Measurements from ENCODE around the gene IMMP2L. TPM values are rescaled to one million over a fixed set of nuclear protein-coding genes. Genes with fewer than 3 reads are reported as not detected.
"Not testable (repeated sequence)": the region's sequence is repeated elsewhere in the genome, so short reads cannot be mapped to it uniquely, and the experiment has no call there.

IMMP2L gene
- polyA plus RNA-seq, 1 donor, result 21.0 TPM

GRCh38 chr7:111075498-111075897 is 486.8 kb downstream of the IMMP2L start:
- Histone ChIP-seq H3K27ac (ENCODE audit: low read length) (no peak overlapping the region), H3K4me1 (ENCODE audit: control insufficient read depth, insufficient read depth, low read length) (peaks cover 9% of the 10 kb centered on the region), H3K27me3 (ENCODE audit: control insufficient read depth, insufficient read depth, low read length) (no peaks in the 10 kb centered on the region), H3K9me3 (ENCODE audit: control insufficient read depth, low read depth, low read length) (no peaks in the 10 kb centered on the region), H3K36me3 (ENCODE audit: control insufficient read depth, insufficient read depth, low read length) (no peaks in the 10 kb centered on the region), H3K4me3 (ENCODE audit: low read length) (no peak overlapping the region)
- WGBS (ENCODE audit: insufficient coverage, low lambda C conversion rate), result 88% methylated on average over 3 of the region's 5 CpGs
- no peak for DNase-seq

- no peaks in the 10 kb centered on the region for H3K27me3 ChIP-seq (ENCODE audit: control insufficient read depth, insufficient read depth, low read length)
- peaks cover 9% of the 10 kb centered on the region for H3K4me1 ChIP-seq (ENCODE audit: control insufficient read depth, insufficient read depth, low read length)
- no peak overlapping the region for H3K4me3 ChIP-seq (ENCODE audit: low read length)
- no peak overlapping the region for H3K27ac ChIP-seq (ENCODE audit: low read length)
- WGBS (ENCODE audit: insufficient coverage, low lambda C conversion rate), result 33% methylated on average over 2 of the region's 6 CpGs
- DNase-seq, result peak in 1 of 2 donors; percentile 9
- no peaks in the 10 kb centered on the region for H3K36me3 ChIP-seq (ENCODE audit: control insufficient read depth, insufficient read depth, low read length)
- no peaks in the 10 kb centered on the region for H3K9me3 ChIP-seq (ENCODE audit: control insufficient read depth, low read depth, low read length)
Measured at GRCh38 chr7:111074748-111075146, 487.5 kb downstream of the IMMP2L start.

GRCh38 chr7:111074071-111074747 is 488.1 kb downstream of the IMMP2L start:
- H3K27ac ChIP-seq (ENCODE audit: low read length), result no peak overlapping the region
- no peak overlapping the region for H3K4me3 ChIP-seq (ENCODE audit: low read length)
- no peak for DNase-seq
- H3K36me3 ChIP-seq (ENCODE audit: control insufficient read depth, insufficient read depth, low read length), result no peaks in the 10 kb centered on the region
- no peaks in the 10 kb centered on the region for H3K9me3 ChIP-seq (ENCODE audit: control insufficient read depth, low read depth, low read length)
- H3K27me3 ChIP-seq (ENCODE audit: control insufficient read depth, insufficient read depth, low read length), result no peaks in the 10 kb centered on the region
- H3K4me1 ChIP-seq (ENCODE audit: control insufficient read depth, insufficient read depth, low read length), result peaks cover 9% of the 10 kb centered on the region
- 89% methylated on average over 1 of the region's 3 CpGs for WGBS (ENCODE audit: insufficient coverage, low lambda C conversion rate)

GRCh38 chr7:111072658-111073057 is 489.6 kb downstream of the IMMP2L start:
- not testable (repeated sequence) for H3K27me3 ChIP-seq (ENCODE audit: control insufficient read depth, insufficient read depth, low read length); DNase-seq; H3K9me3 ChIP-seq (ENCODE audit: control insufficient read depth, low read depth, low read length); H3K4me3 ChIP-seq (ENCODE audit: low read length); H3K36me3 ChIP-seq (ENCODE audit: control insufficient read depth, insufficient read depth, low read length); H3K27ac ChIP-seq (ENCODE audit: low read length); H3K4me1 ChIP-seq (ENCODE audit: control insufficient read depth, insufficient read depth, low read length)
- WGBS (ENCODE audit: insufficient coverage, low lambda C conversion rate), result no CpG with 5 or more reads among the region's 9 CpGs

DNA sequence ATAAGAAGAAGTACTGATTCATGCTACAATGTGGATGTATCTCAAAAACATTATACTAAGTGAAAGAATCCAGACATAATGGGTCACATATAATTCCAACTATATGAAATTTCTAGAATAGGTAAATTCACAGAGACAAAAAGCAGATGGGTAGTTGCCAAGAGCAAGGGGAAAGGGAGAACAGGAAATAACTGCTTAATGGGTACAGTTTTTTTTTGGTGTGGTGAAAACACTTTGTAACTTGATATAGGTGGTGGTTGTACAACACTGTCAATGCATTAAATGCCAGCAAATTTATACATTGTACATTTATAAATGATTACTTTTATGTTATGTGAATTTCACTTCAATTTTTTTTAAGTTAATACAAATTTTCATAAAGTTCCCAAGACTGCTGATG is 490.7 kb downstream of the IMMP2L start:
- Histone ChIP-seq H3K36me3 (ENCODE audit: control insufficient read depth, insufficient read depth, low read length) (no peaks in the 10 kb centered on the region), H3K27ac (ENCODE audit: low read length) (no peak overlapping the region), H3K4me1 (ENCODE audit: control insufficient read depth, insufficient read depth, low read length) (peaks cover 9% of the 10 kb centered on the region), H3K4me3 (ENCODE audit: low read length) (no peak overlapping the region), H3K9me3 (ENCODE audit: control insufficient read depth, low read depth, low read length) (no peaks in the 10 kb centered on the region), H3K27me3 (ENCODE audit: control insufficient read depth, insufficient read depth, low read length) (no peaks in the 10 kb centered on the region)
- DNase-seq, result no peak

GRCh38 chr7:111068618-111069017 is 493.7 kb downstream of the IMMP2L start:
- 60% methylated on average over 1 of the region's 2 CpGs for WGBS (ENCODE audit: insufficient coverage, low lambda C conversion rate)
- Histone ChIP-seq H3K9me3 (ENCODE audit: control insufficient read depth, low read depth, low read length) (peaks cover 2% of the 10 kb centered on the region), H3K4me1 (ENCODE audit: control insufficient read depth, insufficient read depth, low read length) (peaks cover 4% of the 10 kb centered on the region), H3K4me3 (ENCODE audit: low read length) (no peak overlapping the region), H3K36me3 (ENCODE audit: control insufficient read depth, insufficient read depth, low read length) (no peaks in the 10 kb centered on the region), H3K27me3 (ENCODE audit: control insufficient read depth, insufficient read depth, low read length) (no peaks in the 10 kb centered on the region), H3K27ac (ENCODE audit: low read length) (no peak overlapping the region)
- DNase-seq, result no peak

DNA sequence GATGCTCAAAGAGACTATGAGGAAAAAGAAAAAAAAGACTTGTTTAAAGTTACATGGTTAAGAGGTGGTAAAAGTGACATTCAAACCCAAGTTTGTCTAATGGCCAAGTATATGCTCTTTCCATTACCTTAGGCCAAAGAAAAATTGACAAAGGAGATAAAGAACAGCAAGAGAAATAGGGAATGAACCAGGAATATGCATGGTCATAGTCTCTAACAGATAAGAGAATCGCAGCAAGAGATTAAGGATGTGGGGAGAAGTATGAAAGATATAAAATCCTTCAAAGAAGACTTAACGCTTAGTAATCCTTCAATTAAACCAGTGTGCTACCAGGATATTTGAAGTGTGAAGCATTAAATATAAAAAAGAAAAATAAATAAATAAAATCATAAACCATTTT is 494.6 kb downstream of the IMMP2L start:
- Histone ChIP-seq H3K27me3 (ENCODE audit: control insufficient read depth, insufficient read depth, low read length) (no peaks in the 10 kb centered on the region), H3K36me3 (ENCODE audit: control insufficient read depth, insufficient read depth, low read length) (no peaks in the 10 kb centered on the region), H3K27ac (ENCODE audit: low read length) (no peak overlapping the region), H3K4me1 (ENCODE audit: control insufficient read depth, insufficient read depth, low read length) (no peaks in the 10 kb centered on the region), H3K9me3 (ENCODE audit: control insufficient read depth, low read depth, low read length) (peaks cover 2% of the 10 kb centered on the region), H3K4me3 (ENCODE audit: low read length) (no peak overlapping the region)
- WGBS (ENCODE audit: insufficient coverage, low lambda C conversion rate), result 71% methylated on average over 2 of the region's 2 CpGs
- no peak for DNase-seq

GRCh38 chr7:111067251-111067650 is 495.0 kb downstream of the IMMP2L start:
- no peak for DNase-seq
- H3K27me3 ChIP-seq (ENCODE audit: control insufficient read depth, insufficient read depth, low read length), result no peaks in the 10 kb centered on the region
- peaks cover 2% of the 10 kb centered on the region for H3K9me3 ChIP-seq (ENCODE audit: control insufficient read depth, low read depth, low read length)
- H3K4me3 ChIP-seq (ENCODE audit: low read length), result no peak overlapping the region
- no CpG with 5 or more reads among the region's 4 CpGs for WGBS (ENCODE audit: insufficient coverage, low lambda C conversion rate)
- no peaks in the 10 kb centered on the region for H3K4me1 ChIP-seq (ENCODE audit: control insufficient read depth, insufficient read depth, low read length)
- no peaks in the 10 kb centered on the region for H3K36me3 ChIP-seq (ENCODE audit: control insufficient read depth, insufficient read depth, low read length)
- no peak overlapping the region for H3K27ac ChIP-seq (ENCODE audit: low read length)

- WGBS (ENCODE audit: insufficient coverage, low lambda C conversion rate), result no CpG with 5 or more reads among the region's 1 CpG
- Histone ChIP-seq H3K9me3 (ENCODE audit: control insufficient read depth, low read depth, low read length) (peaks cover 2% of the 10 kb centered on the region), H3K27ac (ENCODE audit: low read length) (no peak overlapping the region), H3K4me3 (ENCODE audit: low read length) (no peak overlapping the region), H3K36me3 (ENCODE audit: control insufficient read depth, insufficient read depth, low read length) (no peaks in the 10 kb centered on the region), H3K4me1 (ENCODE audit: control insufficient read depth, insufficient read depth, low read length) (no peaks in the 10 kb centered on the region), H3K27me3 (ENCODE audit: control insufficient read depth, insufficient read depth, low read length) (no peaks in the 10 kb centered on the region)
- DNase-seq, result no peak
Measured at GRCh38 chr7:111063166-111063565, 499.1 kb downstream of the IMMP2L start.

- DNase-seq, result no peak
- no peaks in the 10 kb centered on the region for H3K27me3 ChIP-seq (ENCODE audit: control insufficient read depth, insufficient read depth, low read length)
- H3K4me3 ChIP-seq (ENCODE audit: low read length), result no peak overlapping the region
- no peaks in the 10 kb centered on the region for H3K36me3 ChIP-seq (ENCODE audit: control insufficient read depth, insufficient read depth, low read length)
- no peaks in the 10 kb centered on the region for H3K4me1 ChIP-seq (ENCODE audit: control insufficient read depth, insufficient read depth, low read length)
- H3K9me3 ChIP-seq (ENCODE audit: control insufficient read depth, low read depth, low read length), result peaks cover 2% of the 10 kb centered on the region
- no peak overlapping the region for H3K27ac ChIP-seq (ENCODE audit: low read length)
Measured at GRCh38 chr7:111059833-111060232, 502.5 kb downstream of the IMMP2L start.

DNA sequence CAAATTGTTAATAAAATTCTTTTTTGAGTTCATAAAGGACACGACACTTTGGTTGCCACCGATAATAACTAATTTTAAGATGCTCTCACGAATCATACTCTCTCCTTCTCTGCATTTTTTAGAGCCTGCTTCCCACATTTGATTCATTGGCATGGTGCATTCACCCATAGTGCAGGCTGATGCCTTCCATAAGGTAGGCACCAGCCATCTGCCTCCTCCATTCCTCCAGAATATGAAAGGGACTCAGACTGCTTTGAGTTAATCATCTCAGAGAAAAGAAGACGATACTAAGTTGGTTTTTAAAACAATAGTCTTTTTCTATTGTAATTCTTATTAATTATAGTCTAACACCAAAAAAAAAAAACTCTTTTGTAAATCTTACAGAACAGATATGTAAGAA is 505.2 kb downstream of the IMMP2L start:
- H3K9me3 ChIP-seq (ENCODE audit: control insufficient read depth, low read depth, low read length), result no peaks in the 10 kb centered on the region
- 100% methylated on average over 3 of the region's 4 CpGs for WGBS (ENCODE audit: insufficient coverage, low lambda C conversion rate)
- no peak overlapping the region for H3K4me3 ChIP-seq (ENCODE audit: low read length)
- H3K4me1 ChIP-seq (ENCODE audit: control insufficient read depth, insufficient read depth, low read length), result no peaks in the 10 kb centered on the region
- DNase-seq, result no peak
- no peak overlapping the region for H3K27ac ChIP-seq (ENCODE audit: low read length)
- no peaks in the 10 kb centered on the region for H3K36me3 ChIP-seq (ENCODE audit: control insufficient read depth, insufficient read depth, low read length)
- no peaks in the 10 kb centered on the region for H3K27me3 ChIP-seq (ENCODE audit: control insufficient read depth, insufficient read depth, low read length)
